ENCODE results near the gene AKAIN1. TPM values are rescaled to one million over a fixed set of nuclear protein-coding genes. Genes with fewer than 3 reads are reported as not detected.

Gene AKAIN1
- total and polyA plus RNA-seq, 4 donors: not detected

GRCh38 chr18:5198311-5198710 is 1.3 kb upstream of the AKAIN1 start:
- Histone ChIP-seq H3K27ac (ENCODE audit: low read depth in 1 of 2, low read length in 2 of 2) (no peak overlapping the region), H3K4me1 (ENCODE audit: control insufficient read depth in 1 of 2, insufficient read depth in 2 of 2, low read length in 2 of 2) (no peaks in the 10 kb centered on the region), H3K36me3 (ENCODE audit: control insufficient read depth in 1 of 2, insufficient read depth in 2 of 2, low read length in 1 of 2) (no peaks in the 10 kb centered on the region), H3K4me3 (ENCODE audit: low read length in 2 of 2) (no peak overlapping the region), H3K27me3 (ENCODE audit: control insufficient read depth in 1 of 2, insufficient read depth in 2 of 2, low read length in 1 of 2) (no peaks in the 10 kb centered on the region), H3K9me3 (ENCODE audit: control insufficient read depth, low read length) (peaks cover 5% of the 10 kb centered on the region)
- 72 to 74% methylated on average over 3 of the region's 3 CpGs for WGBS, 2 donors
- no peak for DNase-seq
- intact Hi-C loops (cut with DNase I): no loop called here
- no peak for ATAC-seq (ENCODE audit: low FRiP score)

GRCh38 chr18:5197461-5197860 is 404 bp upstream of the AKAIN1 start:
- DNase-seq (no peak), ATAC-seq (ENCODE audit: low FRiP score) (no peak)
- H3K27ac ChIP-seq (ENCODE audit: low read depth in 1 of 2, low read length in 2 of 2): no peak overlapping the region
- no peak overlapping the region for H3K4me3 ChIP-seq (ENCODE audit: low read length in 2 of 2)
- peaks cover 5% of the 10 kb centered on the region for H3K9me3 ChIP-seq (ENCODE audit: control insufficient read depth, low read length)
- H3K27me3 ChIP-seq (ENCODE audit: control insufficient read depth in 1 of 2, insufficient read depth in 2 of 2, low read length in 1 of 2): no peaks in the 10 kb centered on the region
- H3K4me1 ChIP-seq (ENCODE audit: control insufficient read depth in 1 of 2, insufficient read depth in 2 of 2, low read length in 2 of 2): no peaks in the 10 kb centered on the region
- intact Hi-C loops (cut with DNase I): no loop called here
- no peaks in the 10 kb centered on the region for H3K36me3 ChIP-seq (ENCODE audit: control insufficient read depth in 1 of 2, insufficient read depth in 2 of 2, low read length in 1 of 2)
- 6 to 7% methylated on average over 18 of the region's 18 CpGs for WGBS, 2 donors

DNA sequence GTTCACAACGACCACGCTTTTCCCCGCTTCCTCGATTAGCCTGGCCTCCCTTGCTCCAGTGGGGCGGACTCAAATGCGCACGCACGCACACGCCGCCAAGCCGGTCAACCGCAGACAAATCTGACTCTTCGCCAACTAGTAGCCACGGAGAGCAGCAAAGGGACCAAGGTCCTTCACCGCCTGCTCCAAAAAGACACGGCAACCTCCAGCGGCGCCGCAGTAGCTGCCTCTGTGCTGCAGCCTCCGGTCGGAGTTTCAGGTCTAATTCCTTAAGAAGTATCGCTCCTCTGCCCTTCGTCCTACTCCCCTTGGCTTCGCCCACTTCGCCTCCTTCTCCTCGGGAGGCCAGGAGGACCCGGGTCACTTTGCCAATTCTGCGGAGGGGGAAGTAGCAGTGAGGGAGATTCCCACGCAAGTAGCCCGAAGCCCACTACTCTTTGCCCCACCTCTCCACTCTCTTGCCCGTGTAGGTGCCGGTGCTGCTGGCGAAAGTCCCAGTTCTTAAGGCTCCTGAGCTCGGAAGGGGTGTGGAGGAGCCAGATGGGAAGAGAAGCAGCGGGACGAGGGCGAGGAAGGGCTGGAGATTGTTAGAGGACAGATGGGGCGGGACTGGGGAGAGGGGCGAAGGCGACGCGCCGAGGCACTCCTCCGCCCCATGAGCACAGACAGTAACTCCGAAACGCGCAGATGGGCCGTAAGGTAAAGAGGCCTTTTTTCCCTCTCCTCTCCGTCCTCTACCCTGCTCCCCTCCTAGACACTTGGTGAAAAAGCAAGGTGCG is 615 bp downstream of the AKAIN1 start:
- ATAC-seq (ENCODE audit: low FRiP score): peak; percentile 26
- Histone ChIP-seq H3K4me3 (ENCODE audit: low read length in 2 of 2) (no peak overlapping the region), H3K36me3 (ENCODE audit: control insufficient read depth in 1 of 2, insufficient read depth in 2 of 2, low read length in 1 of 2) (no peaks in the 10 kb centered on the region), H3K27me3 (ENCODE audit: control insufficient read depth in 1 of 2, insufficient read depth in 2 of 2, low read length in 1 of 2) (no peaks in the 10 kb centered on the region), H3K9me3 (ENCODE audit: control insufficient read depth, low read length) (peaks cover 5% of the 10 kb centered on the region), H3K27ac (ENCODE audit: low read depth in 1 of 2, low read length in 2 of 2) (no peak overlapping the region), H3K4me1 (ENCODE audit: control insufficient read depth in 1 of 2, insufficient read depth in 2 of 2, low read length in 2 of 2) (no peaks in the 10 kb centered on the region)
- DNase-seq: no peak
- WGBS, 2 donors: 1 to 3% methylated on average over 46 to 50 of the region's 50 CpGs
- intact Hi-C loops (cut with DNase I): no loop called here

DNA sequence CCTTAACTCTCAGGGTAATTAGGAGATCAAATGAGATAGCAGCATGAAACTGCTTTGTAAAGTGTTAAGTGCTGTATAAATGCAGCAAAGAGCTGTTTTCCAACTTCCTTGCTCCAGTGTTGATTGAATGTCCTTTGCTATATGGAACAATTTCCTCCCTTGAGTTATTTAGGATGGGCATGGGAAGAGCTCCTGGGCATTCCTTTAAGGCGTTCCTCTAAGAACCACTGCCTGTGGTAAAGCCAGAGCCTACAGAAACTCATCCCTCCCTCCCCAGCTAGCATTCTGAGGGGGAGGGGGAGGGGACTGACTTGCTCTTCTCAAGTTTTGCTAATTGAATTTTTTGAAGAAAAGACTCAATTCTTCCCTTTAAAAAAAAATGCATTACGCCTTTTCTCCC is 1.4 kb downstream of the AKAIN1 start:
- no peak for ATAC-seq (ENCODE audit: low FRiP score)
- DNase-seq: no peak
- Histone ChIP-seq H3K36me3 (ENCODE audit: control insufficient read depth in 1 of 2, insufficient read depth in 2 of 2, low read length in 1 of 2) (no peaks in the 10 kb centered on the region), H3K4me3 (ENCODE audit: low read length in 2 of 2) (no peak overlapping the region), H3K27ac (ENCODE audit: low read depth in 1 of 2, low read length in 2 of 2) (no peak overlapping the region), H3K9me3 (ENCODE audit: control insufficient read depth, low read length) (peaks cover 5% of the 10 kb centered on the region), H3K27me3 (ENCODE audit: control insufficient read depth in 1 of 2, insufficient read depth in 2 of 2, low read length in 1 of 2) (no peaks in the 10 kb centered on the region), H3K4me1 (ENCODE audit: control insufficient read depth in 1 of 2, insufficient read depth in 2 of 2, low read length in 2 of 2) (no peaks in the 10 kb centered on the region)
- intact Hi-C loops (cut with DNase I): no loop called here
- WGBS, 2 donors: 21 to 28% methylated on average over 2 of the region's 2 CpGs

DNA sequence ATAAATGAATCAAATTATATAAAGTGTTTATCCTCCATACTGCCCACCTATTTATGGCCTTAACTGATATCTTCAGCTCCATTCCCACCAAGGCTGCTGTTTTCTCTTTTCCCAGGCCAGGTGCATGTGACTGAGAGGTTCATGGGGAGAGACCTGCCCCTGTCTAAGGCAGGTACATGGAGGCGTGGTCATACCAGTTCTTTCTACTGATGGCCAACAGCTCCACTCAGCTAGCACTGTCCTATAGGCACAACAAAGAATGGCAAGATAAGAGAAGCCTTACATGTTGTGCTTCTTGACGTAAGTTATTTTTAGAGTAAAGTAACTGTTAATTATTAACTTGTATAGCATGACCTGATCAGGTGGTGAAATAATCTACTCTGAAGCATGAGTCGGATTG is 16.8 kb downstream of the AKAIN1 start:
- H3K36me3 ChIP-seq (ENCODE audit: control insufficient read depth in 1 of 2, insufficient read depth in 2 of 2, low read length in 1 of 2): no peaks in the 10 kb centered on the region
- H3K27ac ChIP-seq (ENCODE audit: low read depth in 1 of 2, low read length in 2 of 2): no peak overlapping the region
- 75 to 78% methylated on average over 3 of the region's 3 CpGs for WGBS, 2 donors
- H3K9me3 ChIP-seq (ENCODE audit: control insufficient read depth, low read length): peaks cover 1% of the 10 kb centered on the region
- H3K4me1 ChIP-seq (ENCODE audit: control insufficient read depth in 1 of 2, insufficient read depth in 2 of 2, low read length in 2 of 2): no peaks in the 10 kb centered on the region
- intact Hi-C loops (cut with DNase I): no loop called here
- H3K27me3 ChIP-seq (ENCODE audit: control insufficient read depth in 1 of 2, insufficient read depth in 2 of 2, low read length in 1 of 2): no peaks in the 10 kb centered on the region
- no peak overlapping the region for H3K4me3 ChIP-seq (ENCODE audit: low read length in 2 of 2)
- ATAC-seq (ENCODE audit: low FRiP score) (no peak), DNase-seq (no peak)

- peaks cover 1% of the 10 kb centered on the region for H3K9me3 ChIP-seq (ENCODE audit: control insufficient read depth, low read length)
- no peak overlapping the region for H3K27ac ChIP-seq (ENCODE audit: low read depth in 1 of 2, low read length in 2 of 2)
- DNase-seq (no peak), ATAC-seq (ENCODE audit: low FRiP score) (no peak)
- H3K4me3 ChIP-seq (ENCODE audit: low read length in 2 of 2): no peak overlapping the region
- WGBS, 2 donors: 83 to 84% methylated on average over 1 of the region's 1 CpG
- H3K36me3 ChIP-seq (ENCODE audit: control insufficient read depth in 1 of 2, insufficient read depth in 2 of 2, low read length in 1 of 2): no peaks in the 10 kb centered on the region
- H3K27me3 ChIP-seq (ENCODE audit: control insufficient read depth in 1 of 2, insufficient read depth in 2 of 2, low read length in 1 of 2): no peaks in the 10 kb centered on the region
- no peaks in the 10 kb centered on the region for H3K4me1 ChIP-seq (ENCODE audit: control insufficient read depth in 1 of 2, insufficient read depth in 2 of 2, low read length in 2 of 2)
- intact Hi-C loops (cut with DNase I): no loop called here
Measured at GRCh38 chr18:5178519-5178918, 18.5 kb downstream of the AKAIN1 start.

DNA sequence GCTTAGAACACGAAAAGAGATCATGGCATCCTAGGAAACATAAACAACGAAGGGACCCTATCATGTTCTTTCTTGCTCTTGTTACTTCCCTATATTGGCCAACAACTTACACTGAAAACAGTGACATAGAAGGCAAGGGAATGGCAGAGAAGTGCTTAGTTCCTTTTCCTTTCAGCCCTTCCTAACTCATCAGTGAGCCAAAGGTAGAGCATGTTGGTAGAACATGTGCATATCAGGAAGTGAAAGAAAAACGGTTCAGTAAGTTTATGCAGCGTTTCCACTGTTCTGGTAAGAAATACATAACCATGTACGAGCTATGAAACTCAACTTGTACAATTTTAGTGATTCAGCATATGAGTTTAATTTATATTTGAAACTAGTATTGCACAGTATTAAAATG is 21.7 kb downstream of the AKAIN1 start:
- H3K9me3 ChIP-seq (ENCODE audit: control insufficient read depth, low read length): peaks cover 1% of the 10 kb centered on the region
- no peak overlapping the region for H3K27ac ChIP-seq (ENCODE audit: low read depth in 1 of 2, low read length in 2 of 2)
- 64 to 77% methylated on average over 5 of the region's 5 CpGs for WGBS, 2 donors
- no peaks in the 10 kb centered on the region for H3K27me3 ChIP-seq (ENCODE audit: control insufficient read depth in 1 of 2, insufficient read depth in 2 of 2, low read length in 1 of 2)
- H3K36me3 ChIP-seq (ENCODE audit: control insufficient read depth in 1 of 2, insufficient read depth in 2 of 2, low read length in 1 of 2): no peaks in the 10 kb centered on the region
- DNase-seq: no peak
- intact Hi-C loops (cut with DNase I): no loop called here
- no peaks in the 10 kb centered on the region for H3K4me1 ChIP-seq (ENCODE audit: control insufficient read depth in 1 of 2, insufficient read depth in 2 of 2, low read length in 2 of 2)
- no peak overlapping the region for H3K4me3 ChIP-seq (ENCODE audit: low read length in 2 of 2)
- no peak for ATAC-seq (ENCODE audit: low FRiP score)

DNA sequence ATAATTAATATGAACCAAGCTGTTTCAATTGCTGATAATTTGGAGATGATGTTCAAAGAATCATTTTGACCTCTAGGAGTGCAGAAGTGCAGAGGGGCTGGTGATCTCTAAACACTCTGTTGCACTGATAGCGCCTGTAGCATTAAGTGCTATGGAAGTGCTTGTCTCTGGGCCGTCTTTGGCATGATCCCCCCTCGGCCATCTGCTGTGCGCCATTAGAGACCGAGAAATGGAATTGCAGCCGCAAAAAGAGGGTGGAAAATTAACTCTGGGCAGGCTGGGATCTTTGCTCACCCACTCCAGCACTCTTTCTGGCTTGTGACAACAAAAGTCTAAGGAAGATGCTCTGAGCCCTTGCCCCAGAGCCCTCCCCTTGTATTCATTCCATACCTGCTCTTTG is 23.4 kb downstream of the AKAIN1 start:
- ATAC-seq (ENCODE audit: low FRiP score) (no peak), DNase-seq (no peak)
- Histone ChIP-seq H3K27me3 (ENCODE audit: control insufficient read depth in 1 of 2, insufficient read depth in 2 of 2, low read length in 1 of 2) (no peaks in the 10 kb centered on the region), H3K9me3 (ENCODE audit: control insufficient read depth, low read length) (peaks cover 1% of the 10 kb centered on the region), H3K27ac (ENCODE audit: low read depth in 1 of 2, low read length in 2 of 2) (no peak overlapping the region), H3K4me1 (ENCODE audit: control insufficient read depth in 1 of 2, insufficient read depth in 2 of 2, low read length in 2 of 2) (no peaks in the 10 kb centered on the region), H3K4me3 (ENCODE audit: low read length in 2 of 2) (no peak overlapping the region), H3K36me3 (ENCODE audit: control insufficient read depth in 1 of 2, insufficient read depth in 2 of 2, low read length in 1 of 2) (no peaks in the 10 kb centered on the region)
- intact Hi-C loops (cut with DNase I): no loop called here
- WGBS, 2 donors: 64 to 80% methylated on average over 6 of the region's 6 CpGs

GRCh38 chr18:5173236-5173635 is 23.8 kb downstream of the AKAIN1 start:
- no peak for DNase-seq
- H3K36me3 ChIP-seq (ENCODE audit: control insufficient read depth in 1 of 2, insufficient read depth in 2 of 2, low read length in 1 of 2): no peaks in the 10 kb centered on the region
- H3K27ac ChIP-seq (ENCODE audit: low read depth in 1 of 2, low read length in 2 of 2): no peak overlapping the region
- no peak for ATAC-seq (ENCODE audit: low FRiP score)
- H3K27me3 ChIP-seq (ENCODE audit: control insufficient read depth in 1 of 2, insufficient read depth in 2 of 2, low read length in 1 of 2): no peaks in the 10 kb centered on the region
- no peaks in the 10 kb centered on the region for H3K4me1 ChIP-seq (ENCODE audit: control insufficient read depth in 1 of 2, insufficient read depth in 2 of 2, low read length in 2 of 2)
- 64 to 75% methylated on average over 2 of the region's 2 CpGs for WGBS, 2 donors
- intact Hi-C loops (cut with DNase I): no loop called here
- peaks cover under 1% of the 10 kb centered on the region for H3K9me3 ChIP-seq (ENCODE audit: control insufficient read depth, low read length)
- H3K4me3 ChIP-seq (ENCODE audit: low read length in 2 of 2): no peak overlapping the region

Measured in aorta (tissue), 5 donors.